Measurements from ENCODE around the gene DIP2C. TPM values are rescaled to one million over a fixed set of nuclear protein-coding genes. Genes with fewer than 3 reads are reported as not detected.

DIP2C gene
- total RNA-seq, 1 experiment from 2014 or later = 11.0 TPM

DNA sequence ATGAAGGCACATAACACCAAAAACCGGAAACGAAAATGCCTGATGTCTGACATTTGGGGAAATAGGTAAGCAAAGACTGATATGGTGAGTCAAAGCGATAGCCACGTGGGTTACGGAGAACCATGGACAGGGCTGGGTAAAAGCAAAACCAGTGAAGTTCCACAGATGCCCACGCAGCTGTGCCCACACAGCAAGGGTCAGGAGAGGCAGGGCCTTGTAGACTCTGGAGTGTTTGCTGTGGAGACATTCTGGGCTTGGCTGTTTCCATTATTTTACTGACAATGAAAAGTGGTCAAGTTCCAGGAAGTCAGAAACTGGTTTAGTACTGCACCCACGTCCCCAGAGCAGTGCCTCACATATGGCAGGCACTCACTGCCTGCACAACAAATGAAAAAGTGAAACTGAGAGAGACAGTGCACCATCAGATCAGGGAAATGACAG lies 405.5 kb downstream of the DIP2C start:
- ChIA-PET POLR2A (no interaction called here), CTCF (no interaction called here)
- TF ChIP-seq ZNF219 (CRISPR knock-in tag; IDR thresholded peaks at IDR 0.05; ENCODE audit: borderline replicate concordance) (no peak), GABPB1 (CRISPR knock-in tag; IDR thresholded peaks at IDR 0.05) (no peak), CREM (CRISPR knock-in tag; IDR thresholded peaks at IDR 0.05) (no peak), ZNF671 (CRISPR knock-in tag; IDR thresholded peaks at IDR 0.05) (no peak), NFYB (CRISPR knock-in tag; conservative IDR thresholded peaks at IDR 0.05; ENCODE audit: low read depth) (no peak), CREB1 (CRISPR knock-in tag; IDR thresholded peaks at IDR 0.05) (no peak), ATF1 (CRISPR knock-in tag; IDR thresholded peaks at IDR 0.05) (no peak), SP1 (CRISPR knock-in tag; conservative IDR thresholded peaks at IDR 0.05) (no peak), TEAD1 (CRISPR knock-in tag; IDR thresholded peaks at IDR 0.05) (no peak), NR3C1 (CRISPR knock-in tag; conservative IDR thresholded peaks at IDR 0.05; ENCODE audit: low read depth) (no peak), ZNF121 (CRISPR knock-in tag; IDR thresholded peaks at IDR 0.05) (no peak), ZNF138 (CRISPR knock-in tag; conservative IDR thresholded peaks at IDR 0.05) (no peak), TP53 (CRISPR knock-in tag; IDR thresholded peaks at IDR 0.05) (no peak)
- TF ChIP-seq, protein P1, sequence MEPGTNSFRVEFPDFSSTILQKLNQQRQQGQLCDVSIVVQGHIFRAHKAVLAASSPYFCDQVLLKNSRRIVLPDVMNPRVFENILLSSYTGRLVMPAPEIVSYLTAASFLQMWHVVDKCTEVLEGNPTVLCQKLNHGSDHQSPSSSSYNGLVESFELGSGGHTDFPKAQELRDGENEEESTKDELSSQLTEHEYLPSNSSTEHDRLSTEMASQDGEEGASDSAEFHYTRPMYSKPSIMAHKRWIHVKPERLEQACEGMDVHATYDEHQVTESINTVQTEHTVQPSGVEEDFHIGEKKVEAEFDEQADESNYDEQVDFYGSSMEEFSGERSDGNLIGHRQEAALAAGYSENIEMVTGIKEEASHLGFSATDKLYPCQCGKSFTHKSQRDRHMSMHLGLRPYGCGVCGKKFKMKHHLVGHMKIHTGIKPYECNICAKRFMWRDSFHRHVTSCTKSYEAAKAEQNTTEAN (CRISPR knock-in tag; IDR thresholded peaks at IDR 0.05) = no peak
- TF ChIP-seq, protein P2, sequence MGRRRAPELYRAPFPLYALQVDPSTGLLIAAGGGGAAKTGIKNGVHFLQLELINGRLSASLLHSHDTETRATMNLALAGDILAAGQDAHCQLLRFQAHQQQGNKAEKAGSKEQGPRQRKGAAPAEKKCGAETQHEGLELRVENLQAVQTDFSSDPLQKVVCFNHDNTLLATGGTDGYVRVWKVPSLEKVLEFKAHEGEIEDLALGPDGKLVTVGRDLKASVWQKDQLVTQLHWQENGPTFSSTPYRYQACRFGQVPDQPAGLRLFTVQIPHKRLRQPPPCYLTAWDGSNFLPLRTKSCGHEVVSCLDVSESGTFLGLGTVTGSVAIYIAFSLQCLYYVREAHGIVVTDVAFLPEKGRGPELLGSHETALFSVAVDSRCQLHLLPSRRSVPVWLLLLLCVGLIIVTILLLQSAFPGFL (CRISPR knock-in tag; IDR thresholded peaks at IDR 0.05; ENCODE audit: borderline replicate concordance) = no peak
- TF ChIP-seq, protein P3, sequence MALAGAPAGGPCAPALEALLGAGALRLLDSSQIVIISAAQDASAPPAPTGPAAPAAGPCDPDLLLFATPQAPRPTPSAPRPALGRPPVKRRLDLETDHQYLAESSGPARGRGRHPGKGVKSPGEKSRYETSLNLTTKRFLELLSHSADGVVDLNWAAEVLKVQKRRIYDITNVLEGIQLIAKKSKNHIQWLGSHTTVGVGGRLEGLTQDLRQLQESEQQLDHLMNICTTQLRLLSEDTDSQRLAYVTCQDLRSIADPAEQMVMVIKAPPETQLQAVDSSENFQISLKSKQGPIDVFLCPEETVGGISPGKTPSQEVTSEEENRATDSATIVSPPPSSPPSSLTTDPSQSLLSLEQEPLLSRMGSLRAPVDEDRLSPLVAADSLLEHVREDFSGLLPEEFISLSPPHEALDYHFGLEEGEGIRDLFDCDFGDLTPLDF (CRISPR knock-in tag; IDR thresholded peaks at IDR 0.05) = no peak
- TF ChIP-seq, protein P4, sequence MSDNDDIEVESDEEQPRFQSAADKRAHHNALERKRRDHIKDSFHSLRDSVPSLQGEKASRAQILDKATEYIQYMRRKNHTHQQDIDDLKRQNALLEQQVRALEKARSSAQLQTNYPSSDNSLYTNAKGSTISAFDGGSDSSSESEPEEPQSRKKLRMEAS (CRISPR knock-in tag; IDR thresholded peaks at IDR 0.05) = no peak
- no peaks in the 10 kb centered on the region; the same call in 1 of the 2 replicates for H3K27me3 Mint-ChIP-seq (ENCODE audit: low read depth)
- H3K4me1 Mint-ChIP-seq = peaks cover 7% of the 10 kb centered on the region
- no peaks in the 10 kb centered on the region for H3K36me3 Mint-ChIP-seq
- ATAC-seq (no peak), DNase-seq (ENCODE audit: low spot score) (no peak)
- H3K9me3 Mint-ChIP-seq = no peaks in the 10 kb centered on the region
- H3K4me3 Mint-ChIP-seq = no peak overlapping the region
- H3K27ac Mint-ChIP-seq = no peak overlapping the region

DNA sequence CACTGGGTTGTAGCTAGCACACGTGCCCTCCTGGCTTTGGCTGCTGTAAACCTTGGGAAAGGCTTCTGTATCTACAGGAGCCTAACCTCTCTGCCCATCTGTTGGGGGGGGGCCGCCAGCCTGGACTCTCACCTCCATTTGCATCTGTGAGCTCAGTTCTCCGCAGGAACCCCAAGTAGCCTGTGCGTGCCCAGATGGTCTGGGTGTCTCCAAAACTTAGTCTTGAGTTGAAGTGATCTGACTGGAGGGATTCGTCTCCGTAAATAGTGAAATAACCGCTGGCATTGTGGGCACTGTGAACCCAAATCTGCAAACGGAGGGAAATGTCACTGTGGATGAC lies 406.4 kb downstream of the DIP2C start:
- H3K27ac Mint-ChIP-seq = peak overlapping the region; percentile 60; the same call in 1 of the 2 replicates
- POLR2A ChIA-PET = no interaction called here
- peaks cover 7% of the 10 kb centered on the region for H3K4me1 Mint-ChIP-seq
- no peaks in the 10 kb centered on the region; the same call in 1 of the 2 replicates for H3K27me3 Mint-ChIP-seq (ENCODE audit: low read depth)
- no peak for DNase-seq (ENCODE audit: low spot score)
- H3K4me3 Mint-ChIP-seq = no peak overlapping the region
- H3K9me3 Mint-ChIP-seq = no peaks in the 10 kb centered on the region
- H3K36me3 Mint-ChIP-seq = no peaks in the 10 kb centered on the region
- peak; percentile 33; the same call in 1 of the 2 replicates for ATAC-seq
- CTCF ChIA-PET = interaction anchor here (0.8 to 1.3 kb wide), 3 partner anchors 13 to 506 kb away, joined by 3 read pairs; no protein-coding TSS in a partner anchor
- TF ChIP-seq, protein P5, sequence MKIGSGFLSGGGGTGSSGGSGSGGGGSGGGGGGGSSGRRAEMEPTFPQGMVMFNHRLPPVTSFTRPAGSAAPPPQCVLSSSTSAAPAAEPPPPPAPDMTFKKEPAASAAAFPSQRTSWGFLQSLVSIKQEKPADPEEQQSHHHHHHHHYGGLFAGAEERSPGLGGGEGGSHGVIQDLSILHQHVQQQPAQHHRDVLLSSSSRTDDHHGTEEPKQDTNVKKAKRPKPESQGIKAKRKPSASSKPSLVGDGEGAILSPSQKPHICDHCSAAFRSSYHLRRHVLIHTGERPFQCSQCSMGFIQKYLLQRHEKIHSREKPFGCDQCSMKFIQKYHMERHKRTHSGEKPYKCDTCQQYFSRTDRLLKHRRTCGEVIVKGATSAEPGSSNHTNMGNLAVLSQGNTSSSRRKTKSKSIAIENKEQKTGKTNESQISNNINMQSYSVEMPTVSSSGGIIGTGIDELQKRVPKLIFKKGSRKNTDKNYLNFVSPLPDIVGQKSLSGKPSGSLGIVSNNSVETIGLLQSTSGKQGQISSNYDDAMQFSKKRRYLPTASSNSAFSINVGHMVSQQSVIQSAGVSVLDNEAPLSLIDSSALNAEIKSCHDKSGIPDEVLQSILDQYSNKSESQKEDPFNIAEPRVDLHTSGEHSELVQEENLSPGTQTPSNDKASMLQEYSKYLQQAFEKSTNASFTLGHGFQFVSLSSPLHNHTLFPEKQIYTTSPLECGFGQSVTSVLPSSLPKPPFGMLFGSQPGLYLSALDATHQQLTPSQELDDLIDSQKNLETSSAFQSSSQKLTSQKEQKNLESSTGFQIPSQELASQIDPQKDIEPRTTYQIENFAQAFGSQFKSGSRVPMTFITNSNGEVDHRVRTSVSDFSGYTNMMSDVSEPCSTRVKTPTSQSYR (CRISPR knock-in tag; IDR thresholded peaks at IDR 0.05) = no peak
- no peak for TF ChIP-seq HMGA2 (CRISPR knock-in tag; IDR thresholded peaks at IDR 0.05)
- TF ChIP-seq NR3C1 (CRISPR knock-in tag; conservative IDR thresholded peaks at IDR 0.05; ENCODE audit: low read depth) = no peak
- TF ChIP-seq NFYB (CRISPR knock-in tag; conservative IDR thresholded peaks at IDR 0.05; ENCODE audit: low read depth) = no peak
- no peak for TF ChIP-seq SMAD4 (CRISPR knock-in tag; IDR thresholded peaks at IDR 0.05)
- no peak for TF ChIP-seq ETV6 (CRISPR knock-in tag; IDR thresholded peaks at IDR 0.05)
- TF ChIP-seq, protein P6, sequence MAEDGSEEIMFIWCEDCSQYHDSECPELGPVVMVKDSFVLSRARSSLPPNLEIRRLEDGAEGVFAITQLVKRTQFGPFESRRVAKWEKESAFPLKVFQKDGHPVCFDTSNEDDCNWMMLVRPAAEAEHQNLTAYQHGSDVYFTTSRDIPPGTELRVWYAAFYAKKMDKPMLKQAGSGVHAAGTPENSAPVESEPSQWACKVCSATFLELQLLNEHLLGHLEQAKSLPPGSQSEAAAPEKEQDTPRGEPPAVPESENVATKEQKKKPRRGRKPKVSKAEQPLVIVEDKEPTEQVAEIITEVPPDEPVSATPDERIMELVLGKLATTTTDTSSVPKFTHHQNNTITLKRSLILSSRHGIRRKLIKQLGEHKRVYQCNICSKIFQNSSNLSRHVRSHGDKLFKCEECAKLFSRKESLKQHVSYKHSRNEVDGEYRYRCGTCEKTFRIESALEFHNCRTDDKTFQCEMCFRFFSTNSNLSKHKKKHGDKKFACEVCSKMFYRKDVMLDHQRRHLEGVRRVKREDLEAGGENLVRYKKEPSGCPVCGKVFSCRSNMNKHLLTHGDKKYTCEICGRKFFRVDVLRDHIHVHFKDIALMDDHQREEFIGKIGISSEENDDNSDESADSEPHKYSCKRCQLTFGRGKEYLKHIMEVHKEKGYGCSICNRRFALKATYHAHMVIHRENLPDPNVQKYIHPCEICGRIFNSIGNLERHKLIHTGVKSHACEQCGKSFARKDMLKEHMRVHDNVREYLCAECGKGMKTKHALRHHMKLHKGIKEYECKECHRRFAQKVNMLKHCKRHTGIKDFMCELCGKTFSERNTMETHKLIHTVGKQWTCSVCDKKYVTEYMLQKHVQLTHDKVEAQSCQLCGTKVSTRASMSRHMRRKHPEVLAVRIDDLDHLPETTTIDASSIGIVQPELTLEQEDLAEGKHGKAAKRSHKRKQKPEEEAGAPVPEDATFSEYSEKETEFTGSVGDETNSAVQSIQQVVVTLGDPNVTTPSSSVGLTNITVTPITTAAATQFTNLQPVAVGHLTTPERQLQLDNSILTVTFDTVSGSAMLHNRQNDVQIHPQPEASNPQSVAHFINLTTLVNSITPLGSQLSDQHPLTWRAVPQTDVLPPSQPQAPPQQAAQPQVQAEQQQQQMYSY (CRISPR knock-in tag; IDR thresholded peaks at IDR 0.05) = no peak
- no peak for TF ChIP-seq CREB1 (CRISPR knock-in tag; IDR thresholded peaks at IDR 0.05)
- no peak for TF ChIP-seq GRHL2 (CRISPR knock-in tag; IDR thresholded peaks at IDR 0.05; ENCODE audit: insufficient replicate concordance, severe bottlenecking)
- TF ChIP-seq ZNF317 (CRISPR knock-in tag; IDR thresholded peaks at IDR 0.05; ENCODE audit: borderline replicate concordance, low read depth) = no peak
- TF ChIP-seq, protein P7, sequence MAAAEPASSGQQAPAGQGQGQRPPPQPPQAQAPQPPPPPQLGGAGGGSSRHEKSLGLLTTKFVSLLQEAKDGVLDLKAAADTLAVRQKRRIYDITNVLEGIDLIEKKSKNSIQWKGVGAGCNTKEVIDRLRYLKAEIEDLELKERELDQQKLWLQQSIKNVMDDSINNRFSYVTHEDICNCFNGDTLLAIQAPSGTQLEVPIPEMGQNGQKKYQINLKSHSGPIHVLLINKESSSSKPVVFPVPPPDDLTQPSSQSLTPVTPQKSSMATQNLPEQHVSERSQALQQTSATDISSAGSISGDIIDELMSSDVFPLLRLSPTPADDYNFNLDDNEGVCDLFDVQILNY (CRISPR knock-in tag; IDR thresholded peaks at IDR 0.05) = no peak
- no peak for TF ChIP-seq GABPB1 (CRISPR knock-in tag; IDR thresholded peaks at IDR 0.05)
- TF ChIP-seq FOXJ3 (CRISPR knock-in tag; IDR thresholded peaks at IDR 0.05; ENCODE audit: borderline replicate concordance) = no peak

Measured in WTC11 (cell line).